HCT116 (cell line): ENCODE measurements around the gene CFAP77. TPM values are rescaled to one million over a fixed set of nuclear protein-coding genes. Genes with fewer than 3 reads are reported as not detected.

Experiments used
- ATAC-seq: fragments of 200-7000 bp; cut with Tn5 transposase; 2 replicates; pipeline ENCODE4 v1.9.1; 2020; ENCODE audit warnings: mild to moderate bottlenecking, moderate library complexity
- BruUV-seq: library from RNA; stranded (reverse); fragments of 400-500 nt; replicated peaks from 2 replicates; lab custom pipeline; 2021; lab: Mats Ljungman, UMichigan
- CTCF ChIA-PET: fragments of 300-600 bp; sonication (Branson Sonifier 250); formaldehyde crosslinking; loops from one replicate; lab custom pipeline; 2021; ENCODE audit warnings: antibody characterized with exemption; lab: Charles Lee
- POLR2A ChIA-PET: fragments of 300-600, 350-600 bp; sonication (Branson Sonifier 250); formaldehyde crosslinking; loops from one replicate; lab custom pipeline; 2021; ENCODE audit warnings: antibody characterized with exemption; lab: Charles Lee
- RAD21 ChIA-PET, 2 experiments: fragments of 300-600 bp; sonication (Branson Sonifier 250); formaldehyde crosslinking; loops; one replicate each; lab custom pipeline; 2023; ENCODE audit warnings: low total read pairs in 2 of 2; ENCODE audit not compliant: uncharacterized antibody in 2 of 2, unreplicated experiment in 2 of 2, low non-redundant PET in 1 of 2; lab: Charles Lee
- DNase-seq: peaks from one replicate; pipeline ENCODE4 v3.0.0-alpha.2; 2010; ENCODE audit warnings: low read depth, low spot score
- H2AFZ ChIP-seq: fragments of 200-600 bp; shearing (Covaris generic), sonication (generic); 2 replicates; pipeline ENCODE4 v1.6.1; 2017; ENCODE audit warnings: low read depth, mixed run types, mixed read lengths, antibody characterized with exemption, low read length; ENCODE audit not compliant: poor library complexity, severe bottlenecking
- H3K27ac ChIP-seq: 2 replicates; pipeline ENCODE4 v1.5.1; 2012; ENCODE audit warnings: low read depth, low read length
- H3K27me3 ChIP-seq: fragments of 200-600 bp; sonication (generic); 2 replicates; pipeline ENCODE4 v1.6.1; 2016; ENCODE audit warnings: mixed run types, low read length, mixed read lengths; ENCODE audit not compliant: insufficient read depth
- H3K36me3 ChIP-seq, 2 experiments: fragments of 200-500 bp in 1 of 2; fragments of 200-600 bp in 1 of 2; sonication (Bioruptor generic) in 1 of 2; sonication (generic) in 1 of 2; 2 replicates each; pipeline versions ENCODE4 v1.5.1 to v1.6.1; 2014 to 2016; ENCODE audit warnings: low read length in 2 of 2, inconsistent platforms in 1 of 2, mixed read lengths in 1 of 2, mixed run types in 1 of 2; ENCODE audit not compliant: insufficient read depth in 2 of 2, control insufficient read depth in 1 of 2
- H3K4me1 ChIP-seq, 2 experiments: fragments of 200-600 bp in 1 of 2; sonication (generic) in 1 of 2; 2 replicates each; pipeline versions ENCODE4 v1.5.1 to v1.6.1; 2012 to 2017; ENCODE audit warnings: low read length in 2 of 2, inconsistent platforms in 1 of 2, mild to moderate bottlenecking in 1 of 2, mixed read lengths in 1 of 2, mixed run types in 1 of 2, moderate library complexity in 1 of 2; ENCODE audit not compliant: insufficient read depth in 2 of 2, control insufficient read depth in 1 of 2
- H3K4me2 ChIP-seq: fragments of 200-600 bp; sonication (generic); 2 replicates; pipeline ENCODE4 v1.6.1; 2017; ENCODE audit warnings: mixed run types, low read length, mixed read lengths
- H3K4me3 ChIP-seq, 2 experiments: fragments of 200-600 bp in 1 of 2; sonication (generic) in 1 of 2; replicated peaks in 1 of 2; 2 replicates each; pipeline ENCODE4 v1.5.1; 2011 to 2016; ENCODE audit warnings: low read length in 2 of 2, control low read depth in 1 of 2, low read depth in 1 of 2, mild to moderate bottlenecking in 1 of 2, mixed read lengths in 1 of 2, mixed run types in 1 of 2
- H3K79me2 ChIP-seq: fragments of 200-600 bp; sonication (generic); 2 replicates; pipeline ENCODE4 v1.6.1; 2017; ENCODE audit warnings: mild to moderate bottlenecking, mixed run types, low read length, moderate library complexity, mixed read lengths; ENCODE audit not compliant: insufficient read depth
- H3K9ac ChIP-seq: fragments of 200-600 bp; sonication (generic); 2 replicates; pipeline ENCODE4 v1.6.1; 2016; ENCODE audit warnings: low read length, mixed read lengths
- H3K9me2 ChIP-seq: fragments of 200-600 bp; sonication (generic), shearing (Covaris generic); 2 replicates; pipeline ENCODE4 v1.6.1; 2017; ENCODE audit warnings: mixed run types, mild to moderate bottlenecking, moderate library complexity; ENCODE audit not compliant: insufficient read depth
- H3K9me3 ChIP-seq, 2 experiments: fragments of 200-500 bp in 1 of 2; fragments of 200-600 bp in 1 of 2; sonication (Bioruptor generic) in 1 of 2; sonication (generic) in 1 of 2; 2 replicates each; pipeline ENCODE4 v1.6.1; 2014 to 2017; ENCODE audit warnings: low read length in 2 of 2, mixed read lengths in 2 of 2, inconsistent platforms in 1 of 2, low read depth in 1 of 2, mild to moderate bottlenecking in 1 of 2, mixed run types in 1 of 2, moderate library complexity in 1 of 2; ENCODE audit not compliant: control insufficient read depth in 1 of 2, insufficient read depth in 1 of 2
- H4K20me1 ChIP-seq: fragments of 200-600 bp; sonication (generic), shearing (Covaris generic); 2 replicates; pipeline ENCODE4 v1.6.1; 2017; ENCODE audit warnings: mixed run types, mild to moderate bottlenecking, moderate library complexity; ENCODE audit not compliant: insufficient read depth
- ATF3 ChIP-seq: IDR thresholded peaks from 2 replicates; pipeline ENCODE4 v1.6.1; 2012
- CBX3 ChIP-seq: IDR thresholded peaks from 2 replicates; pipeline ENCODE4 v1.6.1; 2012; ENCODE audit warnings: low read depth
- CEBPB ChIP-seq: IDR thresholded peaks from 2 replicates; pipeline ENCODE4 v1.6.1; 2012; ENCODE audit warnings: low read depth
- CTCF ChIP-seq, 3 experiments: fragments of 200-600 bp in 1 of 3; sonication (generic) in 1 of 3; IDR thresholded peaks in 2 of 3; conservative IDR thresholded peaks in 1 of 3; 2 replicates each; pipeline ENCODE4 v1.5.1; 2012 to 2017; ENCODE audit warnings: low read depth in 2 of 3, low read length in 2 of 3, antibody characterized with exemption in 1 of 3, borderline replicate concordance in 1 of 3, control low read depth in 1 of 3, mild to moderate bottlenecking in 1 of 3, mixed read lengths in 1 of 3, mixed run types in 1 of 3, moderate library complexity in 1 of 3; ENCODE audit not compliant: insufficient read depth in 1 of 3
- EGR1 ChIP-seq: IDR thresholded peaks from 2 replicates; pipeline ENCODE4 v1.6.1; 2012; ENCODE audit warnings: low read depth
- ELF1 ChIP-seq: IDR thresholded peaks from 2 replicates; pipeline ENCODE4 v1.6.1; 2012; ENCODE audit warnings: low read depth, borderline replicate concordance
- EZH2 ChIP-seq: fragments of 200-600 bp; sonication (generic); IDR thresholded peaks from 2 replicates; pipeline ENCODE4 v1.6.1; 2017; ENCODE audit warnings: antibody characterized with exemption, mixed run types
- EZH2phosphoT487 ChIP-seq: fragments of 200-600 bp; IDR thresholded peaks from 2 replicates; pipeline ENCODE4 v1.6.1; 2018; ENCODE audit warnings: antibody characterized with exemption, borderline replicate concordance
- FOSL1 ChIP-seq: IDR thresholded peaks from 2 replicates; pipeline ENCODE4 v1.6.1; 2012; ENCODE audit warnings: low read depth
- JUND ChIP-seq: IDR thresholded peaks from 2 replicates; pipeline ENCODE4 v1.6.1; 2012
- POLR2AphosphoS5 ChIP-seq: IDR thresholded peaks from 2 replicates; pipeline ENCODE4 v1.6.1; 2011; ENCODE audit warnings: mild to moderate bottlenecking, low read depth, low read length, moderate library complexity
- RAD21 ChIP-seq: IDR thresholded peaks from 2 replicates; pipeline ENCODE4 v1.6.1; 2012; ENCODE audit warnings: low read depth, mild to moderate bottlenecking
- SIN3A ChIP-seq: IDR thresholded peaks from 2 replicates; pipeline ENCODE4 v1.6.1; 2012; ENCODE audit warnings: low read depth
- SP1 ChIP-seq: IDR thresholded peaks from 2 replicates; pipeline ENCODE4 v1.6.1; 2012; ENCODE audit warnings: low read depth
- SRF ChIP-seq: IDR thresholded peaks from 2 replicates; pipeline ENCODE4 v1.6.1; 2012; ENCODE audit warnings: low read depth
- TCF7L2 ChIP-seq: IDR thresholded peaks from 2 replicates; pipeline ENCODE4 v1.7.0; 2011; ENCODE audit warnings: borderline replicate concordance, inconsistent platforms; ENCODE audit not compliant: insufficient read depth, insufficient read length; ENCODE audit errors: extremely low read depth
- YY1 ChIP-seq: IDR thresholded peaks from 2 replicates; pipeline ENCODE4 v1.6.1; 2011; ENCODE audit warnings: low read length, low read depth, moderate library complexity, mild to moderate bottlenecking; ENCODE audit not compliant: insufficient replicate concordance; ENCODE audit errors: extremely low read depth
- ZFX ChIP-seq: fragments of 450-650 bp; IDR thresholded peaks from 2 replicates; pipeline ENCODE4 v1.6.1; 2017
- ZNF274 ChIP-seq: fragments of 200-500 bp; sonication (Bioruptor generic); IDR thresholded peaks from 2 replicates; pipeline ENCODE4 v1.6.1; 2014; ENCODE audit warnings: mild to moderate bottlenecking, low read depth, low read length, inconsistent platforms
- intact Hi-C: fragments of 100-400 bp; cut with micrococcal nuclease; formaldehyde crosslinking; loops from 2 replicates; pipeline ENCODE4 v1.10.0; 2022
- total RNA-seq: library from RNA; stranded (reverse); gene quantifications from one replicate; pipeline ENCODE4 v1.2.1, GENCODE V29; 2021; ENCODE audit not compliant: unreplicated experiment
- TF ChIP-seq, protein P1 (sequence below): IDR thresholded peaks from 2 replicates; pipeline ENCODE4 v1.6.1; 2012

The CFAP77 gene
- total RNA-seq, 1 experiment from 2014 or later = 0.98 TPM

DNA sequence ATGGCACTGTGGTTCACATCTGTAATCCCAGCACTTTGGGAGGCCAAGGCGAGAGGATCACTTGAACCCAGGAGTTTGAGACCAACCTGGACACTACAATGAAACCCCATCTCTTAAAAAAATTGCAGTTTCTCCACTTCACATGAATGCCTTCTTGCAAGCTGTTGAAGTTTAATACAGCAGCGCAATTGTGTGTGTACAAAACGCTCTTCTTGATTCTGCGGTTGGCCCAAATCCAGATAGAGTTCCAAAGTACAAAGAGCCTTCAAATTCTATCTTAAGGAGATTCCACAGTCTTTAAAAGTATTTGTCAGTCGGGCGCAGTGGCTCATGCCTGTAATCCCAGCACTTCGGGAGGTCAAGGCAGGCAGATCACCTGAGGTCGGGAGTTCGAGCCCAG, 45.9 kb upstream of the CFAP77 start:
- no peak overlapping the region for H3K27ac ChIP-seq
- intact Hi-C loops = no loop called here
- no peaks in the 10 kb centered on the region for H3K9me2 ChIP-seq
- no peak overlapping the region for H3K9ac ChIP-seq
- BruUV-seq = no TSS peak
- CTCF ChIA-PET = no interaction called here
- no peak overlapping the region for H3K4me2 ChIP-seq
- RAD21 ChIA-PET = no interaction called here
- no peaks in the 10 kb centered on the region for H4K20me1 ChIP-seq
- POLR2A ChIA-PET = no interaction called here
- no peak for DNase-seq
- H3K9me3 ChIP-seq = no peaks in the 10 kb centered on the region
- H3K79me2 ChIP-seq = no peaks in the 10 kb centered on the region
- TF ChIP-seq EGR1 = no peak
- no peak for TF ChIP-seq EZH2phosphoT487
- TF ChIP-seq ZFX = no peak
- no peak for TF ChIP-seq CEBPB
- TF ChIP-seq ELF1 = no peak
- TF ChIP-seq, protein P1, sequence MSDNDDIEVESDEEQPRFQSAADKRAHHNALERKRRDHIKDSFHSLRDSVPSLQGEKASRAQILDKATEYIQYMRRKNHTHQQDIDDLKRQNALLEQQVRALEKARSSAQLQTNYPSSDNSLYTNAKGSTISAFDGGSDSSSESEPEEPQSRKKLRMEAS = no peak
- no peak for TF ChIP-seq TCF7L2
- no peak for TF ChIP-seq EZH2
- TF ChIP-seq JUND = no peak
- TF ChIP-seq FOSL1 = no peak
- TF ChIP-seq CBX3 = no peak
- TF ChIP-seq, all 23 proteins: peak for 0
- H3K4me1 ChIP-seq = no peaks in the 10 kb centered on the region
- no peak overlapping the region for H2AFZ ChIP-seq
- no peaks in the 10 kb centered on the region for H3K36me3 ChIP-seq
- ATAC-seq = no peak
- H3K27me3 ChIP-seq = no peaks in the 10 kb centered on the region
- H3K4me3 ChIP-seq = no peak overlapping the region

DNA sequence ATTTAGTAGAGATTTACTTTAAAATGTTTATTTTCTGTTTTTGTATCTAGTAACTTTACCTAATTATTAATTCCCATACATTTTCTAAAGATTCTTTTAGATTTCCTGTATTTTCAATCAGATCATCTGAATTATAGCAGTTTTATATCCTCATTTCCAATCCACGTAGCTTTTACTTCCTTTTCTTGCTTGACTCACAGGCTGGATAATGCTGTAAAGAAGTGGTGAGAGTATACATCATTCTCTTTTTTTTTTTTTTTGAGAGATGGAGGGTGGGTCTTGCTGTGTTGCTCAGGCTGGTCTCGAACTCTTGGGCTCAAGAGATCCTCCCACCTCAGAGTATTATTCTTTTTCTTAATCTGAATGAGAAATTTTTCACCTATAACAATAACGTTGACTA, 44.0 kb upstream of the CFAP77 start:
- Histone ChIP-seq H3K9me3 (no peaks in the 10 kb centered on the region), H2AFZ (no peak overlapping the region), H3K79me2 (no peaks in the 10 kb centered on the region), H4K20me1 (no peaks in the 10 kb centered on the region), H3K36me3 (no peaks in the 10 kb centered on the region), H3K9me2 (no peaks in the 10 kb centered on the region), H3K27me3 (no peaks in the 10 kb centered on the region), H3K4me3 (no peak overlapping the region), H3K4me2 (no peak overlapping the region), H3K27ac (no peak overlapping the region), H3K9ac (no peak overlapping the region), H3K4me1 (no peaks in the 10 kb centered on the region)
- intact Hi-C loops = no loop called here
- ChIA-PET RAD21 (no interaction called here), POLR2A (interaction anchor here (0.6 kb wide), 1 partner anchor 11 kb away, joined by 3 read pairs; the partner anchor contains the start of gene SETX), CTCF (no interaction called here)
- BruUV-seq = no TSS peak
- DNase-seq (no peak), ATAC-seq (no peak)
- TF ChIP-seq POLR2AphosphoS5 (no peak), ZNF274 (no peak), EGR1 (no peak), JUND (no peak), YY1 (no peak), SP1 (no peak), RAD21 (no peak), EZH2phosphoT487 (no peak), CTCF (IDR thresholded peaks at IDR 0.05 in 2 of 3, conservative IDR thresholded peaks at IDR 0.05 in 1 of 3; ENCODE audit: borderline replicate concordance in 1 of 3, insufficient read depth in 1 of 3, low read depth in 2 of 3, low read length in 2 of 3) (no peak), ATF3 (no peak), SRF (no peak), CEBPB (no peak), SIN3A (no peak)
